K562 (cell line): ENCODE results near the gene RHBDF2. TPM values are rescaled to one million over a fixed set of nuclear protein-coding genes. Genes with fewer than 3 reads are reported as not detected.

Experiments
- ATAC-seq: fragments of 200-7000 bp; cut with Tn5 transposase; 3 replicates; pipeline ENCODE4 v1.9.1; 2020; ENCODE audit warnings: moderate library complexity
- BruUV-seq: library from RNA; stranded (reverse); fragments of 400-500 nt; replicated peaks from 2 replicates; lab custom pipeline; 2021; lab: Mats Ljungman, UMichigan
- CTCF ChIA-PET: fragments of 300-600 bp; formaldehyde crosslinking; extraction: SDS; loops from one replicate; lab custom pipeline; 2021; ENCODE audit warnings: low intra/inter-chr PET ratio; lab: Yijun Ruan, JAX
- POLR2A ChIA-PET: fragments of 300-600, 350-650 bp; sonication (Branson Sonifier 250); formaldehyde crosslinking; extraction: SDS; loops from one replicate; lab custom pipeline; 2021; ENCODE audit warnings: antibody characterized with exemption, inconsistent platforms; lab: Yijun Ruan, JAX
- DNase-seq, 4 experiments: peaks; one replicate each; pipeline versions ENCODE4 v3.0.0 to v3.0.0-alpha.2; 2011 to 2018; ENCODE audit warnings: low spot score in 3 of 4, mixed read lengths in 3 of 4; ENCODE audit errors: extremely low read depth in 1 of 4
- FAIRE-seq: peaks from 2 replicates; lab custom pipeline; 2011; peaks lifted over from hg19 to GRCh38; lab: Jason Lieb, UNC
- H2AFZ ChIP-seq: 2 replicates; pipeline ENCODE4 v1.6.0; 2011; ENCODE audit warnings: low read depth, low read length, control low read depth, inconsistent platforms
- H3K27ac ChIP-seq: fragments of 200-600 bp; 3 replicates; pipeline ENCODE4 v1.8.0; 2011; ENCODE audit warnings: low read depth, mild to moderate bottlenecking, control low read depth, inconsistent platforms, low read length, moderate library complexity, mixed read lengths; ENCODE audit errors: extremely low read depth
- H3K27me3 ChIP-seq, 2 experiments: fragments of 300-600 bp in 1 of 2; 2 replicates in 1 of 2; 3 replicates in 1 of 2; pipeline versions ENCODE4 v1.6.0 to v1.8.0; 2011; ENCODE audit warnings: inconsistent platforms in 2 of 2, low read length in 2 of 2, mild to moderate bottlenecking in 1 of 2, mixed read lengths in 1 of 2, moderate library complexity in 1 of 2; ENCODE audit not compliant: control insufficient read depth in 2 of 2, insufficient read depth in 2 of 2
- H3K36me3 ChIP-seq: fragments of 300-600 bp; 3 replicates; pipeline ENCODE4 v1.8.0; 2011; ENCODE audit warnings: mild to moderate bottlenecking, low read length, inconsistent platforms; ENCODE audit not compliant: control insufficient read depth, insufficient read depth
- H3K4me1 ChIP-seq, 2 experiments: fragments of 200-600 bp in 1 of 2; replicated peaks in 1 of 2; 2 replicates in 1 of 2; 3 replicates in 1 of 2; pipeline versions ENCODE4 v1.5.1 to v1.8.0; 2011; ENCODE audit warnings: inconsistent platforms in 2 of 2, low read length in 2 of 2, mild to moderate bottlenecking in 1 of 2, mixed read lengths in 1 of 2, moderate library complexity in 1 of 2; ENCODE audit not compliant: control insufficient read depth in 2 of 2, insufficient read depth in 2 of 2
- H3K4me2 ChIP-seq: 2 replicates; pipeline ENCODE4 v1.6.1; 2011; ENCODE audit warnings: low read length, control low read depth, inconsistent platforms, mixed read lengths; ENCODE audit not compliant: insufficient read depth
- H3K4me3 ChIP-seq: fragments of 200-600 bp; sonication (generic), shearing (Covaris generic); 2 replicates; pipeline ENCODE4 v1.5.1; 2016; ENCODE audit warnings: control low read depth, inconsistent platforms
- H3K79me2 ChIP-seq: fragments of 200-600 bp; 3 replicates; pipeline ENCODE4 v1.8.0; 2011; ENCODE audit warnings: low read length, inconsistent platforms; ENCODE audit not compliant: control insufficient read depth, insufficient read depth
- H3K9ac ChIP-seq, 2 experiments: 2 replicates each; pipeline versions ENCODE4 v1.6.0 to v1.6.1; 2011; ENCODE audit warnings: low read depth in 2 of 2, low read length in 2 of 2, control low read depth in 1 of 2, inconsistent platforms in 1 of 2, mild to moderate bottlenecking in 1 of 2, mixed read lengths in 1 of 2; ENCODE audit not compliant: insufficient read depth in 1 of 2
- H3K9me1 ChIP-seq: one replicate; pipeline ENCODE4 v1.6.0; 2011; ENCODE audit warnings: inconsistent platforms, mild to moderate bottlenecking, low read length, moderate library complexity; ENCODE audit not compliant: control insufficient read depth, insufficient read depth
- H3K9me3 ChIP-seq: replicated peaks from 2 replicates; pipeline ENCODE4 v1.5.1; 2011; ENCODE audit warnings: low read depth, low read length, inconsistent platforms; ENCODE audit not compliant: control insufficient read depth, insufficient read depth
- H4K20me1 ChIP-seq: replicated peaks from 2 replicates; pipeline ENCODE4 v1.6.1; 2011; ENCODE audit warnings: low read length, inconsistent platforms, mixed read lengths; ENCODE audit not compliant: control insufficient read depth, insufficient read depth
- ARHGAP35 ChIP-seq: fragments of 450-650 bp; IDR thresholded peaks from 2 replicates; pipeline ENCODE4 v1.6.1; 2018; ENCODE audit not compliant: partially characterized antibody
- BRF1 ChIP-seq: IDR thresholded peaks from 3 replicates; pipeline ENCODE4 v1.6.1; 2011; ENCODE audit warnings: borderline replicate concordance, mild to moderate bottlenecking; ENCODE audit not compliant: insufficient read length; ENCODE audit errors: extremely low read depth
- C11orf30 ChIP-seq: fragments of 450-650 bp; IDR thresholded peaks from 2 replicates; pipeline ENCODE4 v1.6.1; 2016; ENCODE audit warnings: low read depth, mild to moderate bottlenecking
- FOXP4 ChIP-seq: sonication (generic); formaldehyde crosslinking; IDR thresholded peaks from 2 replicates; pipeline ENCODE4 v1.8.0; 2022; ENCODE audit warnings: mild to moderate bottlenecking, missing genetic modification reagents, borderline replicate concordance
- HDAC3 ChIP-seq: fragments of 450-650 bp; IDR thresholded peaks from 2 replicates; pipeline ENCODE4 v1.6.1; 2018; ENCODE audit warnings: borderline replicate concordance, mild to moderate bottlenecking, moderate library complexity; ENCODE audit not compliant: partially characterized antibody
- HNRNPK ChIP-seq: fragments of 200-400 bp; formaldehyde crosslinking; IDR thresholded peaks from one replicate; pipeline ENCODE4 v1.6.1; 2018; ENCODE audit warnings: mild to moderate bottlenecking, low read depth, low read length; ENCODE audit not compliant: poor library complexity, severe bottlenecking
- KLF10 ChIP-seq: fragments of 250-450 bp; sonication (Bioruptor Pico); IDR thresholded peaks from 2 replicates; pipeline ENCODE4 v1.6.1; 2021; ENCODE audit warnings: matching md5 sums
- L3MBTL2 ChIP-seq: fragments of 450-650 bp; IDR thresholded peaks from 2 replicates; pipeline ENCODE4 v1.6.1; 2016; ENCODE audit warnings: mild to moderate bottlenecking, moderate library complexity
- TAF15 ChIP-seq: fragments of 200-400 bp; formaldehyde crosslinking; IDR thresholded peaks from 2 replicates; pipeline ENCODE4 v1.6.1; 2017; ENCODE audit warnings: mild to moderate bottlenecking, low read depth, low read length, moderate library complexity
- TAF9B ChIP-seq: fragments of 450-650 bp; IDR thresholded peaks from 2 replicates; pipeline ENCODE4 v1.6.1; 2018; ENCODE audit warnings: mild to moderate bottlenecking; ENCODE audit not compliant: partially characterized antibody
- TBP ChIP-seq: optimal IDR thresholded peaks from 2 replicates; pipeline ENCODE3; 2011; ENCODE audit warnings: low read depth, low read length, improper control_type of control experiment
- TGIF2 ChIP-seq: sonication (generic); formaldehyde crosslinking; IDR thresholded peaks from 2 replicates; pipeline ENCODE4 v1.8.1; 2022; ENCODE audit warnings: mild to moderate bottlenecking, missing genetic modification reagents, moderate library complexity
- THRB ChIP-seq: fragments of 450-650 bp; formaldehyde crosslinking; conservative IDR thresholded peaks from 2 replicates; pipeline ENCODE4 v1.4.0; 2022; ENCODE audit warnings: mild to moderate bottlenecking, missing genetic modification characterization
- XRCC3 ChIP-seq: fragments of 450-650 bp; IDR thresholded peaks from 2 replicates; pipeline ENCODE4 v1.6.1; 2017; ENCODE audit warnings: mild to moderate bottlenecking, moderate library complexity
- ZBTB49 ChIP-seq: sonication (generic); formaldehyde crosslinking; IDR thresholded peaks from 2 replicates; pipeline ENCODE4 v1.8.0; 2022; ENCODE audit warnings: missing genetic modification reagents, mild to moderate bottlenecking, borderline replicate concordance
- ZNF124 ChIP-seq: sonication (generic); formaldehyde crosslinking; IDR thresholded peaks from 2 replicates; pipeline ENCODE4 v1.8.1; 2022; ENCODE audit warnings: missing genetic modification reagents
- ZNF583 ChIP-seq: fragments of 250-450 bp; sonication (Bioruptor Pico); IDR thresholded peaks from 2 replicates; pipeline ENCODE4 v1.4.0; 2020
- ZNF589 ChIP-seq: fragments of 200-800 bp; sonication (Bioruptor generic); IDR thresholded peaks from 2 replicates; pipeline ENCODE4 v1.6.1; 2016; ENCODE audit warnings: low read depth, missing genetic modification characterization, missing compliant biosample characterization
- ZNF707 ChIP-seq: fragments of 250-450 bp; sonication (Bioruptor Pico); conservative IDR thresholded peaks from 2 replicates; pipeline ENCODE4 v1.8.0; 2022; ENCODE audit warnings: inconsistent platforms, mild to moderate bottlenecking, moderate library complexity
- WGBS: fragments of 100-300 bp; shearing (Covaris generic); methylation state at CpG from one replicate; pipeline ENCODE4 v1.1.6; 2016; ENCODE audit warnings: low coverage, mixed read lengths; ENCODE audit not compliant: insufficient coverage; ENCODE audit errors: missing lambda C conversion rate; 5-methylcytosine and 5-hydroxymethylcytosine counted together
- in situ Hi-C: fragments of 300-500 bp; cut with MboI; formaldehyde crosslinking; loops from 4 replicates; pipeline ENCODE4 v1.15.0; 2018; ENCODE audit warnings: inconsistent platforms, mixed read lengths
- intact Hi-C: fragments of 100-400 bp; cut with micrococcal nuclease; formaldehyde crosslinking; loops from 2 replicates; pipeline ENCODE4 v1.14.2; 2022
- polyA plus RNA-seq, 8 experiments: library from polyadenylated mRNA; depleted of rRNA in 4 of 8; stranded (reverse) in 5 of 8; unstranded in 3 of 8; fragments of >200 nt; fragmentation: Nextera tagmentation in 2 of 8; fragmentation: Illumina TruSeq in 1 of 8; extraction: Ambion mirVana in 2 of 8; extraction: Trizol in 1 of 8; gene quantifications; 2 replicates each; pipeline versions ENCODE4 v1.2.1 to v1.2.3, GENCODE V29; 2011 to 2014; ENCODE audit warnings: inconsistent platforms in 1 of 8, missing spikeins in 1 of 8
- total RNA-seq, 7 experiments: library from RNA; depleted of rRNA in 6 of 7; stranded (reverse); fragments of >200 nt in 6 of 7; fragmentation: Illumina TruSeq in 2 of 7; extraction: Trizol in 2 of 7; gene quantifications; 2 replicates each; pipeline versions ENCODE4 v1.2.1 to v1.2.3, GENCODE V29; 2011 to 2021; ENCODE audit warnings: low replicate concordance in 1 of 7

The RHBDF2 gene
- total and polyA plus RNA-seq, 9 of the 15 experiments (the other 6 are each of a cell fraction or from before 2014, with no cell fraction given), result 0.04 to 2.8 (median 1.1) TPM

GRCh38 chr17:76499267-76499667, 2.0 kb downstream of the RHBDF2 start:
- Histone ChIP-seq H3K9ac (no peak overlapping the region), H3K27me3 (no peaks in the 10 kb centered on the region), H3K9me3 (no peaks in the 10 kb centered on the region), H3K4me3 (no peak overlapping the region), H3K27ac (no peak overlapping the region), H3K4me1 (peaks cover 16 to 34% of the 10 kb centered on the region in 2 experiments; a peak in 4 of 5 replicates), H2AFZ (no peak overlapping the region), H3K36me3 (no peaks in the 10 kb centered on the region), H4K20me1 (peaks cover 10% of the 10 kb centered on the region; the same call in 1 of the 2 replicates), H3K9me1 (peaks cover 4% of the 10 kb centered on the region), H3K4me2 (no peak overlapping the region), H3K79me2 (no peaks in the 10 kb centered on the region)
- ATAC-seq, result no peak
- CTCF ChIA-PET, result no interaction called here
- in situ Hi-C loops, result no loop called here
- BruUV-seq, result no TSS peak
- 37% methylated on average over 5 of the region's 5 CpGs for WGBS
- POLR2A ChIA-PET, result interaction anchor here (1.5 to 1.8 kb wide), 2 partner anchors 9 to 22 kb away, joined by 4 to 7 read pairs; no protein-coding TSS in a partner anchor
- no peak for DNase-seq
- intact Hi-C loops, result no loop called here
- FAIRE-seq, result no peak
- TF ChIP-seq THRB (CRISPR knock-in tag) (no peak), ZNF583 (CRISPR knock-in tag) (no peak), BRF1 (no peak), XRCC3 (no peak), HDAC3 (no peak), TAF15 (no peak), TBP (no peak), ZNF589 (CRISPR knock-in tag) (no peak), L3MBTL2 (no peak), ZBTB49 (CRISPR knock-in tag) (no peak), ARHGAP35 (no peak), ZNF124 (CRISPR knock-in tag) (no peak), KLF10 (CRISPR knock-in tag) (no peak), TAF9B (no peak), C11orf30 (no peak), FOXP4 (CRISPR knock-in tag) (no peak), ZNF707 (no peak), HNRNPK (no peak), TGIF2 (CRISPR knock-in tag) (no peak)
